Heart left ventricle (tissue), 16 donors: ENCODE measurements around the gene WNT7A. TPM values are rescaled to one million over a fixed set of nuclear protein-coding genes. Genes with fewer than 3 reads are reported as not detected.

Experiments used
- ATAC-seq, 4 donors: fragments of 200-7000 bp; cut with Tn5 transposase; one replicate each; pipeline ENCODE4 v1.9.1; 2020 to 2022; ENCODE audit warnings: moderate library complexity in 4 of 4, mild to moderate bottlenecking in 3 of 4, moderate number of reproducible peaks in 1 of 4
- DNase-seq, 5 donors: peaks; one replicate each; pipeline ENCODE4 v3.0.0-alpha.2; 2020
- H3K27ac ChIP-seq, 12 donors: fragments of 200-600 bp; sonication (generic) in 4 of 12; one replicate each; pipeline versions ENCODE4 v1.5.0 to v1.8.0; 2016 to 2022; ENCODE audit warnings: mild to moderate bottlenecking in 2 of 12
- H3K27me3 ChIP-seq, 9 donors: fragments of 200-600 bp; sonication (generic) in 2 of 9; one replicate each; pipeline versions ENCODE4 v1.5.1 to v1.8.0; 2016 to 2022; ENCODE audit warnings: mild to moderate bottlenecking in 3 of 9
- H3K36me3 ChIP-seq, 9 donors: fragments of 200-600 bp; sonication (generic) in 2 of 9; one replicate each; pipeline versions ENCODE4 v1.5.0 to v1.8.0; 2018 to 2022; ENCODE audit warnings: mild to moderate bottlenecking in 2 of 9
- H3K4me1 ChIP-seq, 12 donors: fragments of 200-600 bp; sonication (generic) in 4 of 12; one replicate each; pipeline versions ENCODE4 v1.5.0 to v1.8.0; 2016 to 2022; ENCODE audit warnings: mild to moderate bottlenecking in 3 of 12
- H3K4me3 ChIP-seq, 12 donors: fragments of 200-600 bp; sonication (generic) in 4 of 12; one replicate each; pipeline versions ENCODE4 v1.5.0 to v1.8.0; 2017 to 2022; ENCODE audit warnings: mild to moderate bottlenecking in 9 of 12, moderate library complexity in 4 of 12
- H3K9me3 ChIP-seq, 12 donors: fragments of 200-600 bp; sonication (generic) in 4 of 12; one replicate each; pipeline versions ENCODE4 v1.5.0 to v1.8.0; 2016 to 2022; ENCODE audit warnings: mild to moderate bottlenecking in 1 of 12
- POLR2A ChIP-seq, 2 donors: fragments of 450-650 bp; IDR thresholded peaks; one replicate each; pipeline ENCODE4 v1.6.1; 2017; ENCODE audit warnings: antibody characterized with exemption in 2 of 2, mild to moderate bottlenecking in 2 of 2, moderate library complexity in 2 of 2
- WGBS, 4 donors: extraction: QIAGEN DNeasy Blood & Tissue Kit in 2 of 4; methylation state at CpG; one replicate each; pipeline versions ENCODE4 v1.1.5 to v1.1.7; 2013 to 2018; 5-methylcytosine and 5-hydroxymethylcytosine counted together
- intact Hi-C, 10 donors: fragments of 100-400 bp; cut with DNase I; formaldehyde crosslinking; loops; one replicate each; pipeline versions ENCODE4 v1.11.1 to v1.14.2; 2022
- polyA plus RNA-seq, 2 donors: library from polyadenylated mRNA; stranded (reverse); fragments of 200-250 nt; gene quantifications; one replicate each; pipeline ENCODE4 v1.2.3, GENCODE V29; 2013
- total RNA-seq, 9 donors: library from RNA; depleted of rRNA in 2 of 9; stranded (reverse); fragments of >200 nt in 2 of 9; fragmentation: NEBNext Ultra II Directional in 3 of 9; extraction: Animal tissue kit (Norgen Biotek cat#: 25700) in 3 of 9; gene quantifications; one replicate each; pipeline versions ENCODE4 v1.1.0 to v1.2.4, GENCODE V29; 2016 to 2023
- TF ChIP-seq, protein P1 (sequence below), 12 donors: fragments of 200-600 bp; sonication (generic) in 4 of 12; IDR thresholded peaks; one replicate each; pipeline versions ENCODE4 v1.5.0 to v1.8.0; 2018 to 2022; ENCODE audit warnings: antibody characterized with exemption in 12 of 12, mild to moderate bottlenecking in 5 of 12
- donor health status: ischemic (EF 13 %, LVEDD 7.1; RV severe dilation, severe dysfunction).
- donor health status: healthy with polysubstance abuse.
- donor health status: DM: no; HTN: yes; CAD: no.
- donor health status: DM: no; HTN: no; CAD: no.
- donor health status: ischemic (EF 25% LVEDD 6.9; RV normal size, moderate dysfunction).
- donor health status: ischemic (EF 25% LVEDD 5.7; RV mildly dilated, moderate dysfunction).
- donor health status: healthy.
- donor health status: DM: yes; HTN: yes; CAD: no.
- donor health status: ischemic (EF 35%, LVEDD 5.7; RV mildly dilated, moderate dysfunction).
- donor health status: nonischemic (EF 11% LVEDD 7.7; RV severe dilation, severe dysfunction).
- donor health status: DM: yes; HTN: yes; CAD: no.
- donor health status: PGD.
- donor health status: ischemic (EF 29% LVEDD 5.4; RV normal size, mild dysfunction).
- donor health status: nonischemic (EF 23%, LVEDD 6.1; RV moderate dilation, normal function).

Gene WNT7A
- total and polyA plus RNA-seq, 11 donors, result not detected

DNA sequence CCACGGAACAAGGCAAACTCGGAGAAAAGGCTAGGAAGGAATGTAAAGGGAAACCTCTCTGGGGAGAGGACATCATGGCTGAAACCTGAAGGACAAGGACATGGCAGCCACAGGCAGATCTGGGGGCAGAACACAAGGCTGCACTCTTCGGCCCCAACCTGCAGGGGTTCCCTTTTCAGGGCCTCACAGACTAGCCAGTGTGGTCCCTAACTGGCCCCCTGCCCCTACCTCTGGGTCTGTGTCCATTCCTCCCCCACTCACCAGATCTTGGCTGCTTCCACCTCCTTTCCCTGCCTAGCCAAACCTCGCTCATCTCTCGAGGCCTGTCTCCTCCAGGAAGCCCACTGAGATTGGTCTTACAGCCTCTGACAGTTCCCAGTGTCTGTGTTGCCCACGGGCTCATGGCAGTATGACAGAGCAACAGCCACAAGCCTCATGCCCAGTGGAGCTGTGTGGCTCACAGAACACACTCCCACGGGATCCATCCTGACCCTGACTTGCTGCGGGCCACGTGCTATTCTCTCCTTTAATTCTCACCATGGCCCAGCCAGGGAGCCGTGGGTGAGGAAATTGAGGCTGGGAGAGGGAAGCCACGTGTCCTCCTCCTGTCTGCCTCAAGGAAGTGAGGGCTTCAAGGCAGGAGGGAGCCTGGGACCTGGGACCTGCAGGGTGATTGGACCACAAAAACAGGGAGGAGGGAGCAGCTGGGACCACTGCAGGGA, 26.5 kb downstream of the WNT7A start:
- ATAC-seq, result no peak
- Histone ChIP-seq H3K27me3 (peaks cover 0 to 49% (median 10%) of the 10 kb centered on the region in 9 donors), H3K9me3 (no peaks in the 10 kb centered on the region), H3K4me3 (no peak overlapping the region), H3K36me3 (no peaks in the 10 kb centered on the region), H3K4me1 (peaks cover 0 to 4% (median 0%) of the 10 kb centered on the region in 12 donors), H3K27ac (no peak overlapping the region)
- intact Hi-C loops, result no loop called here
- DNase-seq, result no peak
- no peak for TF ChIP-seq POLR2A (IDR thresholded peaks at IDR 0.05)
- TF ChIP-seq, protein P1, sequence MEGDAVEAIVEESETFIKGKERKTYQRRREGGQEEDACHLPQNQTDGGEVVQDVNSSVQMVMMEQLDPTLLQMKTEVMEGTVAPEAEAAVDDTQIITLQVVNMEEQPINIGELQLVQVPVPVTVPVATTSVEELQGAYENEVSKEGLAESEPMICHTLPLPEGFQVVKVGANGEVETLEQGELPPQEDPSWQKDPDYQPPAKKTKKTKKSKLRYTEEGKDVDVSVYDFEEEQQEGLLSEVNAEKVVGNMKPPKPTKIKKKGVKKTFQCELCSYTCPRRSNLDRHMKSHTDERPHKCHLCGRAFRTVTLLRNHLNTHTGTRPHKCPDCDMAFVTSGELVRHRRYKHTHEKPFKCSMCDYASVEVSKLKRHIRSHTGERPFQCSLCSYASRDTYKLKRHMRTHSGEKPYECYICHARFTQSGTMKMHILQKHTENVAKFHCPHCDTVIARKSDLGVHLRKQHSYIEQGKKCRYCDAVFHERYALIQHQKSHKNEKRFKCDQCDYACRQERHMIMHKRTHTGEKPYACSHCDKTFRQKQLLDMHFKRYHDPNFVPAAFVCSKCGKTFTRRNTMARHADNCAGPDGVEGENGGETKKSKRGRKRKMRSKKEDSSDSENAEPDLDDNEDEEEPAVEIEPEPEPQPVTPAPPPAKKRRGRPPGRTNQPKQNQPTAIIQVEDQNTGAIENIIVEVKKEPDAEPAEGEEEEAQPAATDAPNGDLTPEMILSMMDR (IDR thresholded peaks at IDR 0.05), result no peak
- 64 to 71% (median 67%) methylated on average over 11 of the region's 11 CpGs for WGBS, 4 donors

DNA sequence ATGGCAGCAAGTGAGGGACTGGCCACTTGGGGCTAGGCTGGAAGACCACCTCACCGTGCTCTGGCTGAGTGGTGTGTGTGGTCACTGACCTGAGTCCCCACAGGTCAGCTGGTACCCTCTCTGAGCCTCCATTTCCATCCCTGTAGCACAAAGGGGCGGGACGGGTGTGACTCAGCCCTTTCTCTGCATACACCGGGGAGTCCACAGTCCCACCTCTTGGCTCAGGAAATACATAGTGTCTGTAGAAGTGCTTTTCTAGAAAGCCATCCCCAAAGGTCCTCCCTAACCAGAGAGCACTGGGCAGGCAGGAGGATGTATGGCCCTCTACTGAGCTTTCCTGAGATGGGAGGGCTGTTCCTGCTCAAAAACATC, 27.2 kb downstream of the WNT7A start:
- TF ChIP-seq, protein P1 (IDR thresholded peaks at IDR 0.05), result no peak
- TF ChIP-seq POLR2A (IDR thresholded peaks at IDR 0.05), result no peak
- Histone ChIP-seq H3K27me3 (peaks cover 0 to 41% (median 7%) of the 10 kb centered on the region in 9 donors), H3K4me1 (peaks cover 0 to 4% (median 0%) of the 10 kb centered on the region in 12 donors), H3K27ac (no peak overlapping the region), H3K9me3 (no peaks in the 10 kb centered on the region), H3K36me3 (no peaks in the 10 kb centered on the region), H3K4me3 (no peak overlapping the region)
- intact Hi-C loops, result no loop called here
- 66 to 70% (median 69%) methylated on average over 4 of the region's 4 CpGs for WGBS, 4 donors
- DNase-seq (no peak), ATAC-seq (no peak)

DNA sequence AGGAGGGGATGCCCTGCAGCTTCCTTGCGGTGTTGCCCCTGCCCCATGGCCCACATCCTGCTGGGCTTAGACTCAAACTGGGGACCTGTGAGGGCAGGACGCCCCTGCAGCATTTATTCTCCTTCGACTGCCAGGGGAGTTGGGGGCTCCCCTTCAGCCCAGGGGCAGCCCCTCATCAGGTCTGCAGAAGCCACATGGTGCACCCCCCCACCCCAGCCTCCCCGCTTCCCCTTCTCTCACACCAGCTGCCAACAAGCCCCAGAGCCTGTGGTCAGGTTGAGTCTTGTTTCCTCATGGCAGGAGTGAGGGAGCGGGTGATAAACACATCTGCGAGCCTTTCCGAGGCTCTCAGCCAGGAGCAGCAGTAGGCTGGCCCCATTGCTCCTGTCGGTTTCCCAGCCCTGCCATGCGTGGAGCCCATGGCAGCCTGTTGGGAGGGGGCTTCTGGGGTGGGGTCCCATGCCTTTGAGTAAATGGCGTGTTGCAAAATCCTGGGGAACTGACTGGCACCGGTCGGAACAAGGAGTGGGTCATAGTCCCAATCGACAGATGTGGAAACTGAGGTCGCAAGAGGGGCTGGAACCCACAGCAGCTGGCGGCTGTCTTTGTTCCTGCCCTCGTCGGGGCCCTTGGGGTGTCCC, 27.8 kb downstream of the WNT7A start:
- whole genome bisulfite sequencing, 4 donors, result 75 to 84% (median 79%) methylated on average over 16 to 17 of the region's 17 CpGs
- Histone ChIP-seq H3K4me1 (peaks cover 0 to 4% (median 0%) of the 10 kb centered on the region in 12 donors), H3K4me3 (no peak overlapping the region), H3K27me3 (peaks cover 0 to 36% (median 6%) of the 10 kb centered on the region in 9 donors), H3K36me3 (no peaks in the 10 kb centered on the region), H3K9me3 (no peaks in the 10 kb centered on the region), H3K27ac (no peak overlapping the region)
- no peak for ATAC-seq
- DNase-seq, result no peak
- intact Hi-C loops, result no loop called here
- TF ChIP-seq, protein P1 (IDR thresholded peaks at IDR 0.05), result no peak
- TF ChIP-seq POLR2A (IDR thresholded peaks at IDR 0.05), result no peak

DNA sequence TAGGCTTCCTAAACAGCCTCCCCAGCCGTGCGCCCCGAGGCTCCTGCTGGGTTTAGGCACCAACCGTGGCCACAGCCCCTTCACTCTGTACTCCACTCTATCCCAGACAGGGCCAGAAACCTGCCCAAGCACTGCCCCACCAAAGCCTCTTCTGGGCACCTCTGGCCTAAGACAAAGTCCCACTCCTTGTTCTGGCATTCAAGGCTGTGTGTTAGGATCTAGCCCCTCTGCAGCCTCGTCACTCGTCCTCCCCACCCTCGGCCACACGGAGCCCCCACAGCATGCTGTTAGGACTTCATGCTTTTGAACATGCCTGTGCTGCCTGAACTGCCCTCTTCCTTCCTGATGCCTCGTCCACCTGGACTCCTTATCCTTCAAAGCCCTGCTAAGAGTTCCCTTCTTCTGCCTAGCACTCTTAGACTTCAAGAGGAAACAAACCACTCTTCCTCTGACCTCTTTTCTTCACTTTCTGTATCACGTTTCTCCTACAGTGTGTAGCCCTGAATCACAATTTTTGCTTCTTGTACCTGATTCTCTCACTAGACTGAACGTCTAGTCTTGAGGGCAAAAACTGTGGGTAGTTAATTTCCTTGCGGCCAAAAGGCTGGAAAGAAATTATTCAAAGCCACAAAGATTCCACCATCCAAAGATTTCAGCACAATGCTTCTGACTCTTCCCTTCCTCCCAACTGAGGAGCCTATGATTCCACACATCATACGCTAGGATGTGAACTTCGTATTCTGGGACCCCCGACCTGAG, 28.6 kb downstream of the WNT7A start:
- H3K4me1 ChIP-seq, result peaks cover 0 to 4% (median 0%) of the 10 kb centered on the region in 12 donors
- peaks cover 0 to 37% (median 8%) of the 10 kb centered on the region in 9 donors for H3K27me3 ChIP-seq
- ATAC-seq (no peak), DNase-seq (no peak)
- H3K4me3 ChIP-seq, result no peak overlapping the region
- TF ChIP-seq, protein P1 (IDR thresholded peaks at IDR 0.05), result no peak
- no peak for TF ChIP-seq POLR2A (IDR thresholded peaks at IDR 0.05)
- H3K9me3 ChIP-seq, result no peaks in the 10 kb centered on the region
- H3K27ac ChIP-seq, result no peak overlapping the region
- 73 to 83% (median 77%) methylated on average over 15 of the region's 15 CpGs for WGBS, 4 donors
- H3K36me3 ChIP-seq, result no peaks in the 10 kb centered on the region
- intact Hi-C loops, result no loop called here
